Mesenchymal stem cell (in vitro differentiated cells and primary cell): ENCODE results near the gene SLC5A3.

Experiments used
- DNase-seq: peaks from one replicate; pipeline ENCODE4 v3.0.0-alpha.2; 2013
- H2AFZ ChIP-seq: one replicate; pipeline ENCODE4 v1.6.1; 2013; ENCODE audit warnings: low read depth, mild to moderate bottlenecking, control low read depth, inconsistent platforms, low read length, moderate library complexity
- H2AK5ac ChIP-seq: 2 replicates; pipeline ENCODE4 v1.6.1; 2013; ENCODE audit warnings: low read length, moderate library complexity, mild to moderate bottlenecking, inconsistent platforms; ENCODE audit not compliant: severe bottlenecking
- H2BK120ac ChIP-seq: one replicate; pipeline ENCODE4 v1.6.1; 2013; ENCODE audit warnings: low read depth, mild to moderate bottlenecking, inconsistent platforms, low read length, moderate library complexity
- H2BK12ac ChIP-seq, 2 experiments: one replicate each; pipeline ENCODE4 v1.6.1; 2013; ENCODE audit warnings: inconsistent platforms in 2 of 2, low read length in 2 of 2, mild to moderate bottlenecking in 2 of 2, moderate library complexity in 2 of 2, control low read depth in 1 of 2
- H2BK15ac ChIP-seq: one replicate; pipeline ENCODE4 v1.6.1; 2013; ENCODE audit warnings: mild to moderate bottlenecking, low read depth, inconsistent platforms; ENCODE audit not compliant: poor library complexity, severe bottlenecking
- H2BK5ac ChIP-seq: 2 replicates; pipeline ENCODE4 v1.6.1; 2013; ENCODE audit warnings: low read depth, mild to moderate bottlenecking, low read length, control low read depth, inconsistent platforms; ENCODE audit not compliant: poor library complexity, severe bottlenecking
- H3K14ac ChIP-seq, 2 experiments: one replicate each; pipeline ENCODE4 v1.6.1; 2013; ENCODE audit warnings: inconsistent platforms in 2 of 2, low read length in 2 of 2, control low read depth in 1 of 2, mild to moderate bottlenecking in 1 of 2, moderate library complexity in 1 of 2
- H3K18ac ChIP-seq, 2 experiments: one replicate each; pipeline ENCODE4 v1.6.1; 2013; ENCODE audit warnings: inconsistent platforms in 2 of 2, low read length in 2 of 2, control low read depth in 1 of 2, low read depth in 1 of 2, mild to moderate bottlenecking in 1 of 2
- H3K23ac ChIP-seq, 2 experiments: one replicate each; pipeline ENCODE4 v1.6.1; 2013; ENCODE audit warnings: inconsistent platforms in 2 of 2, low read length in 2 of 2, mild to moderate bottlenecking in 2 of 2, moderate library complexity in 2 of 2, control low read depth in 1 of 2
- H3K27ac ChIP-seq: 2 replicates; pipeline ENCODE4 v1.5.1; 2013; ENCODE audit warnings: mild to moderate bottlenecking, moderate library complexity, low read length, control low read depth, inconsistent platforms; ENCODE audit not compliant: poor library complexity, severe bottlenecking
- H3K27me3 ChIP-seq, 2 experiments: 2 replicates each; pipeline versions ENCODE4 v1.6.1 to v1.7.0; 2013; ENCODE audit warnings: low read length in 2 of 2, mild to moderate bottlenecking in 2 of 2, moderate library complexity in 2 of 2, control low read depth in 1 of 2, inconsistent platforms in 1 of 2; ENCODE audit not compliant: control insufficient read depth in 1 of 2, insufficient read depth in 1 of 2
- H3K36me3 ChIP-seq, 2 experiments: 2 replicates each; pipeline versions ENCODE4 v1.6.1 to v1.7.0; 2013; ENCODE audit warnings: low read length in 2 of 2, control low read depth in 1 of 2, inconsistent platforms in 1 of 2, low read depth in 1 of 2, mild to moderate bottlenecking in 1 of 2; ENCODE audit not compliant: insufficient read depth in 2 of 2, control insufficient read depth in 1 of 2
- H3K4ac ChIP-seq, 2 experiments: one replicate each; pipeline ENCODE4 v1.6.1; 2013; ENCODE audit warnings: inconsistent platforms in 2 of 2, low read length in 2 of 2, mild to moderate bottlenecking in 2 of 2, moderate library complexity in 2 of 2, control low read depth in 1 of 2, low read depth in 1 of 2
- H3K4me1 ChIP-seq: 2 replicates; pipeline ENCODE4 v1.6.1; 2013; ENCODE audit warnings: low read depth, low read length, control low read depth; ENCODE audit not compliant: control insufficient read depth, insufficient read depth
- H3K4me2 ChIP-seq: 2 replicates; pipeline ENCODE4 v1.6.1; 2013; ENCODE audit warnings: low read length, mild to moderate bottlenecking, inconsistent platforms; ENCODE audit not compliant: poor library complexity, severe bottlenecking
- H3K4me3 ChIP-seq, 2 experiments: 2 replicates each; pipeline versions ENCODE4 v1.5.1 to v1.7.0; 2013; ENCODE audit warnings: low read length in 2 of 2, mild to moderate bottlenecking in 2 of 2, control low read depth in 1 of 2, low read depth in 1 of 2; ENCODE audit not compliant: insufficient read depth in 1 of 2
- H3K79me1 ChIP-seq: replicated peaks from 2 replicates; pipeline ENCODE4 v1.6.1; 2013; ENCODE audit warnings: mild to moderate bottlenecking, control low read depth, low read length, inconsistent platforms; ENCODE audit not compliant: poor library complexity, severe bottlenecking
- H3K9ac ChIP-seq: 2 replicates; pipeline ENCODE4 v1.7.0; 2013; ENCODE audit warnings: mild to moderate bottlenecking, low read length, moderate library complexity
- H3K9me3 ChIP-seq: 2 replicates; pipeline ENCODE4 v1.7.0; 2013; ENCODE audit warnings: mild to moderate bottlenecking, low read length; ENCODE audit not compliant: control insufficient read depth
- H4K8ac ChIP-seq: one replicate; pipeline ENCODE4 v1.6.1; 2013; ENCODE audit warnings: inconsistent platforms, mild to moderate bottlenecking, low read length, moderate library complexity
- H4K91ac ChIP-seq: one replicate; pipeline ENCODE4 v1.6.1; 2013; ENCODE audit warnings: mild to moderate bottlenecking, low read length, inconsistent platforms
- WGBS: methylation state at CpG from one replicate; pipeline ENCODE4 v1.1.7; 2013; ENCODE audit warnings: mixed read lengths; 5-methylcytosine and 5-hydroxymethylcytosine counted together

The SLC5A3 gene

DNA sequence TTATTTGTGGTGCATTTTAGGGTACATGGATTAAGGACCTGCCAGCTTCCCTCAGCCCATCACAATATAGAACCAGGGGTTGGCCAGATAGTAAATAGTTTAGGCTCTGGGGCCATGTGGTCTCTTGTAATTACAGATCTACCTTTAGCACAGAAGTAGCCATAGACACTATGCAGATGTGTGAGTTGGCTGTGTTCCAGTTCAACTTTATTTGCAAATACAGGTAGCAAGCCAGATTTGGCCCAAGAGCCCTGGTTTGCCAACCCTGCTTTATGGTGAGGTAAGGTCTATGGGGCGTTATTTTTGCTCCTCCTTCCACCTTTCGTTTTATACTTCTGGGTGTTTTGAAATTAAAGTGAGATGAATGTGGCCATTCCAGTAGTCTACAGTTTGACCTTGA lies 48.7 kb downstream of the SLC5A3 start:
- Histone ChIP-seq H2BK5ac (no peak overlapping the region), H3K36me3 (peaks cover 11 to 94% of the 10 kb centered on the region in 2 experiments), H2BK12ac (no peak overlapping the region), H3K4me1 (peaks cover 4% of the 10 kb centered on the region), H3K9ac (no peak overlapping the region), H3K79me1 (peaks cover 25% of the 10 kb centered on the region), H4K91ac (no peak overlapping the region), H4K8ac (no peak overlapping the region), H2BK15ac (no peak overlapping the region), H2BK120ac (no peak overlapping the region), H3K4me3 (no peak overlapping the region), H3K9me3 (no peaks in the 10 kb centered on the region), H3K4ac (no peak overlapping the region), H3K4me2 (no peak overlapping the region), H2AK5ac (no peak overlapping the region), H3K14ac (no peak overlapping the region), H2AFZ (no peak overlapping the region), H3K23ac (no peak overlapping the region), H3K27ac (no peak overlapping the region), H3K18ac (no peak overlapping the region), H3K27me3 (no peaks in the 10 kb centered on the region)
- no peak for DNase-seq
- 100% methylated on average over 1 of the region's 2 CpGs for WGBS
